AG04449 (cell line): ENCODE data around the gene CHTF8.

Experiments used
- CTCF ChIA-PET: fragments of 350-600 bp; formaldehyde crosslinking; extraction: SDS; loops from one replicate; lab custom pipeline; 2021; ENCODE audit warnings: antibody characterized with exemption; lab: Yijun Ruan, JAX
- POLR2A ChIA-PET: fragments of 400-600, 350-600 bp; formaldehyde crosslinking; extraction: SDS; loops from one replicate; lab custom pipeline; 2020; ENCODE audit warnings: antibody characterized with exemption, inconsistent platforms; lab: Yijun Ruan, JAX
- DNase-seq: peaks from one replicate; pipeline ENCODE4 v3.0.0-alpha.2; 2010; ENCODE audit warnings: low read depth, low spot score
- H3K4me3 ChIP-seq: 2 replicates; pipeline ENCODE4 v1.5.1; 2011; ENCODE audit warnings: low read depth, mild to moderate bottlenecking, control low read depth, low read length
- TF ChIP-seq, protein P1 (sequence below): IDR thresholded peaks from one replicate; pipeline ENCODE4 v1.5.1; 2011; ENCODE audit warnings: mild to moderate bottlenecking, moderate library complexity, low read length, control low read depth, inconsistent platforms; ENCODE audit not compliant: insufficient read depth; ENCODE audit errors: missing control alignments

CHTF8 gene

GRCh38 chr16:69100071-69100691 lies 32.2 kb downstream of the CHTF8 start:
- no peak overlapping the region for H3K4me3 ChIP-seq
- no peak for DNase-seq
- ChIA-PET POLR2A (no interaction called here), CTCF (interaction anchor here (0.7 to 2.6 kb wide), 6 partner anchors 12 to 198 kb away, joined by 3 to 9 read pairs (median 3); no protein-coding TSS in a partner anchor)
- TF ChIP-seq, protein P1, sequence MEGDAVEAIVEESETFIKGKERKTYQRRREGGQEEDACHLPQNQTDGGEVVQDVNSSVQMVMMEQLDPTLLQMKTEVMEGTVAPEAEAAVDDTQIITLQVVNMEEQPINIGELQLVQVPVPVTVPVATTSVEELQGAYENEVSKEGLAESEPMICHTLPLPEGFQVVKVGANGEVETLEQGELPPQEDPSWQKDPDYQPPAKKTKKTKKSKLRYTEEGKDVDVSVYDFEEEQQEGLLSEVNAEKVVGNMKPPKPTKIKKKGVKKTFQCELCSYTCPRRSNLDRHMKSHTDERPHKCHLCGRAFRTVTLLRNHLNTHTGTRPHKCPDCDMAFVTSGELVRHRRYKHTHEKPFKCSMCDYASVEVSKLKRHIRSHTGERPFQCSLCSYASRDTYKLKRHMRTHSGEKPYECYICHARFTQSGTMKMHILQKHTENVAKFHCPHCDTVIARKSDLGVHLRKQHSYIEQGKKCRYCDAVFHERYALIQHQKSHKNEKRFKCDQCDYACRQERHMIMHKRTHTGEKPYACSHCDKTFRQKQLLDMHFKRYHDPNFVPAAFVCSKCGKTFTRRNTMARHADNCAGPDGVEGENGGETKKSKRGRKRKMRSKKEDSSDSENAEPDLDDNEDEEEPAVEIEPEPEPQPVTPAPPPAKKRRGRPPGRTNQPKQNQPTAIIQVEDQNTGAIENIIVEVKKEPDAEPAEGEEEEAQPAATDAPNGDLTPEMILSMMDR: no peak

GRCh38 chr16:69095193-69095592 lies 37.2 kb downstream of the CHTF8 start:
- DNase-seq: no peak
- CTCF ChIA-PET: interaction anchor here (1.2 to 2.9 kb wide), 3 partner anchors 16 to 193 kb away, joined by 3 to 11 read pairs (median 6); no protein-coding TSS in a partner anchor
- TF ChIP-seq, protein P1: no peak
- no peak overlapping the region for H3K4me3 ChIP-seq
- POLR2A ChIA-PET: no interaction called here

GRCh38 chr16:69094501-69094900 lies 37.9 kb downstream of the CHTF8 start:
- no peak overlapping the region for H3K4me3 ChIP-seq
- ChIA-PET POLR2A (no interaction called here), CTCF (interaction anchor here (1.2 to 2.9 kb wide), 5 partner anchors 13 to 504 kb away, joined by 3 to 11 read pairs (median 3); no protein-coding TSS in a partner anchor)
- TF ChIP-seq, protein P1: no peak
- DNase-seq: no peak

GRCh38 chr16:69093974-69094373 lies 38.4 kb downstream of the CHTF8 start:
- POLR2A ChIA-PET: no interaction called here
- CTCF ChIA-PET: interaction anchor here (0.7 to 2.9 kb wide), 5 partner anchors 13 to 503 kb away, joined by 3 to 11 read pairs (median 4); no protein-coding TSS in a partner anchor
- no peak overlapping the region for H3K4me3 ChIP-seq
- DNase-seq: no peak
- TF ChIP-seq, protein P1: no peak

GRCh38 chr16:69089091-69089910 lies 43.1 kb downstream of the CHTF8 start:
- H3K4me3 ChIP-seq: no peak overlapping the region
- TF ChIP-seq, protein P1: no peak
- no peak for DNase-seq
- POLR2A ChIA-PET: no interaction called here
- CTCF ChIA-PET: interaction anchor here (1.1 to 1.2 kb wide), 2 partner anchors 39 to 73 kb away, joined by 3 read pairs; no protein-coding TSS in a partner anchor

DNA sequence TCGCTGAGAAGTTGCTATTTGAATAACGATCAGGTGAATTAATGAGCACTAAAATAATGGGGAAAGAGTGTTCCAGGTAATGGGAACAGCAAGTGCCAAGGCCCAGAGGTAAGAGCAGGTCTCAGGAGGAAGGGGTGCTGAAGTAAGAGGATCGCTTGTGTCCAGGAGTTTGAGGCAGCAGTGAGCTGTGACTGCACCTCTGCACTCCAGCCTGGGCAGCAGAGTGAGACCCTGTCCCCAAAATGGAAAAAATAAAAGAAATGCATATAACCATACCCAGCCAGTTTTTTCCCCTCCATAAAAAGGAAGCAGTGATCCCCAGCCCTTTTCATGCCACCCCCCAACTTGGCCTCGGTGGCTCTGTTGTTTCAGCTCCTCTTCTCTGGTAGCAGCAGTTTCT lies 43.7 kb downstream of the CHTF8 start:
- DNase-seq: no peak
- TF ChIP-seq, protein P1: no peak
- POLR2A ChIA-PET: no interaction called here
- CTCF ChIA-PET: no interaction called here
- no peak overlapping the region for H3K4me3 ChIP-seq
